HCEC 1CT (cell line): ENCODE results near the gene TMEM26.
A peak's percentile ranks its signal among the peaks of the same experiment; 100 is the strongest.
"Not testable (repeated sequence)": the region's sequence is repeated elsewhere in the genome, so short reads cannot be mapped to it uniquely, and the experiment has no call there.

Experiments used
- DNase-seq: peaks from one replicate; pipeline ENCODE4 v3.0.0-alpha.2; 2017

Gene TMEM26

DNA sequence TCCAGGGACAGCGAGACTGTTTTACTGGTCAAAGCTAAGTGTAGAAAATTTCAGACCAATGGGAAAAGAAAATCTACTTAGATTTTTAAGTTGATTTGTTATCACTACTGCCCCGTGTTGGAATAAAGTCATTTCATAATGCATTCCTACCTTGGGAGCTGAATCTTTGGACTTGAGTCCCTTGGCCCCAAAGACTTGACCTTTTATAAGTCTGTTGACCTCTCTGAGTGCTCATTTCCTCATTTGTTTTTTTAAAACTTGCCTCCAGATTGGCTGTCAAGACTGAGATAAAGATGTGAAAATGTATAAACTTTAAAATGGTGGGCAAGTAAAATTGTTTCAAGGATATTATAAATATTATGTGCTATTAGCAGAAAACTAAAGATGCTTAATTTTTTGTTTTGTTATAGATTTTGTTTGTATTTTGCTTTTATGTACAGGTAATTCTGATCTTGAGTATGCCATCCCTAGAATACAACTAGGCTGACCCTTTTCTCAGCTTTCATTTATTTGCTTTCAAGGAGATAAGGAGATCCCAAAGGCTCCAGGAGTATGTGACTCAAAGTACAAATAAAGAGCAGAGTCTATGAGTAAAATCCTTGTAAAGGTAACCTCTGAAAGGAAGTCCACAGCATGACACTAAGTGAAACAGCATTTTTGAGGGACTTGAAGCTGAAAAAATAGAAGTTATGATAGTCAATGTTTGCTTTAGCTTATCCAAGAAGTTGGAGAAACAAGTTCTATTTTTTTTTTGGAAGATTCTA, 54.6 kb downstream of the TMEM26 start:
- no peak for DNase-seq

DNA sequence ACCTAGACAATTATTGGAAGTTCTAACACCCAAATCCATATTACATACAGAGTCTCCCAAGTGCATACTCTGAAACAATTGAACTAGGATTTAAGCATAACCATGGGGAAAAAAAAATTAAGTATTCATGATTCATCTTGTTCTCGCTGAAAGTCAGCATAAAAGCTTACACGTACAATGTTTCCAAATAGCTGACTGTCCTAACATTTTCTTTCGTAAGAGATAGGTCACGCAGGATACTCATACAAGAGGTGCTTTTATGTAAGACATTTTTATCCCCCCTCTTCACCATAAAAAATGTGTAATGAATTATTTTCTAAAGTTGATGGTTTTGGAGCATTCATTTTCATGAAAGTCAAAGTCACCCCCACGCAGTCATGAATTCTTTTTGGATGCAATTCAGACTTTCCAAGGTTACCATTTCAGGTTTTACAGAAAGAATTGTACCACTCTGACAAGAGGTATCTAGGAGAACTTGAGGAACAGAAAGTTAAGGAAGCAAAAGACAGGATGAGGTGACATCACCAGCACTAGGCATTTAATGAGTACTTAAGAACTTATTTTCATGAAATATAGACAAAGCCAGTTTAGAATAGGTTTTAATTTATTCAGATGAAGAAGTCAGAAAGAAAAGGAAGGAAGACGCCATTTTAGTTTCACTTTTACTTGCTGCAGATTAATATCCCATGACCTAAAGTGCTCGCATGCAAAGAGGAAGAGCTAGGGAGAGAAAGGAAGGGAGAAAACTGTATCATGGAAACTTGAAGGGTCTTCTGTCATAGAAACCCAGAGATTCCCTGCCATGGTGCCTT, 55.8 kb downstream of the TMEM26 start:
- DNase-seq: peak; percentile 75

DNA sequence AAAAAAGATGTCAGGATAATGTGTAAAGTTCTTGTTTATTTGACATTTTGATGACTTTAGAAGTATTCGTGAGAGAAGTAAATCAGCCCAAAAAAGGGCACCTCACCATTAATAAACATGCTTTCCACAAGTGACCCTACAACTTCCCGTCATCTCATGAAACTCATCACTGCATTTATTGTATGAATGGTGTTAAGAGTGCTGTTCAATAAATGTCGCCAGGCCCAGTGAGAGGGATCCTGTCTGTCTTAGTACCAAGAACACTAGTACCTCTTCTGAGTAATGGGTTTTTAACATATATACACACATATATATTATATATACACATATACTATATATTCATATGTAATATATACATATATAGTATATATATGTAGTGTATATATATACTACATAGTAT, 61.9 kb downstream of the TMEM26 start:
- DNase-seq: no peak

DNA sequence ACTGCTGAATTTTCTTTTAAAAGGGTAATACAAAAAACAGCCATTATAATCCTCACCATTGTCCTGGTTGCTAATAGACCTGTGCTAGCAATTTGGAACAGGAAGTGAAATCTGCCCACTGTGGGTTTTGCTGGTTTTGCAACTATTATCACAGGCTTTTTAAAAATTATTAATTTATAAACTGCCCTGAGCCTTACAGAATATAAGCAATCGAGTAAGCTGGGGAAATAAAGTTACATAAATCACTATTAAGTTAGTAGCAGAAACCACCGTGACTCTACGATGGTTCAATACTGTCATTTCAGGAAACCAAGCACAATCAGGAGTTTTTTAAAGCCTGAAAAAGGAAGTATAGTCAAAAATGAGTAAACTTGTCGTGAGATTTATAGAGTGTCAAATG, 62.3 kb downstream of the TMEM26 start:
- no peak for DNase-seq

DNA sequence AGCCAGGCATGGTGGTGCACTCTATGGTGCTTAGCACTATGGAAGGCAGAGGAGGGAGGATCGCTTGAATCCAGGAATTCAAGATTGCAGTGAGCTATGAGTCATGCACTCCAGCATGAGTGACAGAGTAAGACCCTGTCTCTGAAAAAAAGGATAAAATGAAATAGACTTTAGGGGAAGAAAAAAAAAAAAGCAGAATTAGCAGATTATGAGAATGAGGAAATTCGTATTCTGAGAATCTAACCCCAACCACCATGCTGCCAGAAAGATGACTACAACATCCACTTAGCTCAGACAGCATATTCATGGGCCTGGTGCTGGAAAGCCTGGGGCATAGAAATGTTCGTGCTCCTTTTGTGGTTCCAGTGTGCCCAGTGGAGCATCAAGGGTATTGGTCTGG, 63.3 kb downstream of the TMEM26 start:
- DNase-seq: no peak

DNA sequence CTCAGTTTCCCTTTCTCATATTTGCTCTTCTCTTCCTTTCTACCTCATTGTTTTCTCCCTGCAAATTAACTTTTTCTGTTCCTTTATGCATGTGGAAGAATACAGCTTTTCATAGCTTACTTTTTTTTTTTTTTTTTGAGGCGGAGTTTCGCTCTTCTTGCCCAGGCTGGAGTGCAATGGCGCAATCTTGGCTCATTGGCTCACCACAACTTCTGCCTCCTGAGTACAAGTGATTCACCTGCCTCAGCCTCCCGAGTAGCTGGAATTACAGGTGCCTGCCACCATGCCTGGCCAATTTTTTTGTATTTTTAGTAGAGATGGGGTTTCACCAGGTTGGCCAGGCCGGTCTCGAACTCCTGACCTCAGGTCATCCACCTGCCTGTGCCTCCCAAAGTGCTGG, 64.2 kb downstream of the TMEM26 start:
- DNase-seq: not testable (repeated sequence)

DNA sequence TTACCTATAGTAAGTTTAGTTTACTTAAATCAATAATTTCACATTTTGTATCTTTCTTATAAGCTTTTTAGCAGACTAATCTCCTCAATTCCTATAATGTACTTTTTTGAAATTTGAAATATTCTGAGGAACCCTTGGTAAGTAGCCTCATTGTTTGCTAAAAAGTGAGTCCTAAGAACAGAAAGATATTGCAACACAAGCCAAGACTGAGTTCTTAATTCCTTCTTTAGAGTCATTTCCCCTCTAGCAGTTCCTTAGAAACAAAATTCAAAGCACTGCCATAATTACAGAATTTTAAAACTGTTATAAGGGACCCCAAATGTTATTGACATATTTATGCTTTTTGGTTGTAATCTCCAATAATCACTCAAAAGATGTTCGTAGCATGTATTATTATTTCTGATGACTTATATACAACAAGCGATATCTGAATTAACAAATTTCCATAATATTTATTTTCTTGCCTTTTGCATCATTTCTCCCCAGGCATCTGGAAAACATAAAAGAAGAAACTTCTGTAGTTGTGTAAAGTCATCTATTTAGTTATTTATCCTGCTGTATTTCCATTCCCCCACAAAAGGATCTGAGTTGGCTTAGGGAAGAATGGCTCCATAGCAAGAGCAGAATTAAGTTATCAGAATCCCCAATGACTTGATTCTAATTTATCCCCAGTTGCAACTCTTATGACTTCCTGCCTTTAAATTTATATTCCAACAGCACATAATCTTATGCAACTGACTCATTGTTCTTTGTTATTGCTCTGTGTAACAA, 67.8 kb downstream of the TMEM26 start:
- DNase-seq: no peak

DNA sequence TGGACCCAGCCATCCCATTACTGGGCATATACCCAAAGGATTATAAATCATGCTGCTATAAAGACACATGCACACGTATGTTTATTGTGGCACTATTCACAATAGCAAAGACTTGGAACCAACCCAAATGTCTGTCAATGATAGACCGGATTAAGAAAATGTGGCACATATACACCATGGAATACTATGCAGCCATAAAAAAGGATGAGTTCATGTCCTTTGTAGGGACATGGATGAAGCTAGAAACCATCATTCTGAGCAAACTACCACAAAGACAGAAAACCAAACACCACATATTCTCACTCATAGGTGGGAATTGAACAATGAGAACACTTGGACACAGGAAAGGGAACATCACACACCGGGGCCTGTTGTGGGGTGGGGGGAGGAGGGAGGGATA, 72.0 kb downstream of the TMEM26 start:
- DNase-seq: not testable (repeated sequence)

DNA sequence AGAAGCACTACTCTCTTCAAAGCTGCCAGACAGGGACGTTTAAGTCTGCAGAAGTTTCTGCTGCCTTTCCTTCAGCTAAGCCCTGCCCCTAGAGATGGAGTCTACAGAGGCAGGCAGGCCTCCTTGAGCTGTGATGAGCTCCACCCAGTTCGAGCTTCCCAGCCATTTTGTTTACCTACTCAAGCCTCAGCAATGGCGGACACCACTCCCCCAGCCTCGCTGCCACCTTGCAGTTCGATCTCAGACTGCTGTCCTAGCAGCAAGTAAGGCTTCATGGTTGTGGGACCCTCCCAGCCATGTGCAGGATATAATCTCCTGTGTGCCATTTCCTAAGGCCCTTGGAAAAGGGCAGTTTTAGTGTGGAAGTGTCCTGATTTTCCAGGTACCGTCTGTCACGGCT, 74.3 kb downstream of the TMEM26 start:
- no peak for DNase-seq

DNA sequence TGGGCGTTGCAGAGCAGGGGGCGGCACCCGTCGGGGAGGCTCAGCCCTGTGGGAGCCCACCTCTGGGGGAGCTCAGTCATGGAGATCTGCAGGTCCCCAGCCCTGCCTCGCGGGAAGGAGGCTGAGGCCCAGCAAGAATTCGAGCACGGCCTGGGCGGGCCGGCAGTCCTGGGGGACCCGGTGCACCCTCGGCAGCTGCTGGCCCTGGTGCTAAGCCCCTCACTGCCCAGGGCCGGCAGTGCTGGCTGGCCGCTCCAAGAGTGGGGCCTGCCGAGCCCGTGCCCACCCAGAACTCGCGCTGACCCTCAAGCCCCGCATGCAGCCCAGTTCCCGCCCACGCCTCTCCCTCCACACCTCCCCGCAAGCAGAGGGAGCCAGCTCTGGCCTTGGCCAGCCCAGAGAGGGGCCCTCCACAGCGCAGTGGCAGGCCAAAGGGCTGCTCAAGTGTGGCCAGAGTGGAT, 76.2 kb downstream of the TMEM26 start:
- no peak for DNase-seq

DNA sequence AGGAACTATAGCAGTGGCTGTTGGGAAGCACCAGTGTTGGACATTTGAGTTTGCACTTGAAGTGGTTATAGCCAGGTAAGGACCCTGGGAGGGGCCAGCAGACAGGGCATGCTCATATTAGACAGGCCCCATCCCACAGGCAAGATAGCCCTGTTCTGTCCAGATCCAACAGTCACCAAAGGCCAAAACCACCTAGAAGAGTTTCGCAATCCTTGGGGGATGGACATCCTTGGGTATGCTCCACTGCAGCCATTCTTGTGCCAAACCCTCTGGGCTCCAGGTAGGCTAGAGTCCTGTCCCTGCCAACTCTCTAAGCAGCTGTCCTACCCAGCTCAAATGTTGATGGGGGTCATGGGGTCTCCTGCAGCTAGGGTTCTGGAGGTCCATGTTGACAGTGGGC, 76.8 kb downstream of the TMEM26 start:
- no peak for DNase-seq

DNA sequence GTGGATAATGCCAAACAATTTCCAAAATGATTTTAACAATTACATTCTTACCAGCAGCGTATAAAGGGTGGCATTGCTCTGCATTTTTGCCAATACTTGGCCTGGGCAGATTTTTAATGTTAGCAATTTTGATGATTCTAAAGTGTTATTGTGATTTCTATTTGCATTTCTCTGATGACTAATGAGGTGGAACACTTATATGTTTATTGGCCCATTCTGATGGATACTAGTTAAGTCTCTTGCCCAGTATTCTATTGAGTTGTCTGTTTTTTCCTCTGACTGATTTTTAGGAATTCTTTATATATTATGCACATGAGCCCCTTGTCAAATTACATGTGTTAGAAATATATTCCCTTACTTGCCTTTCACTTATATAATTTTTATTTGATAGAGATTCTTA, 86.8 kb downstream of the TMEM26 start:
- no peak for DNase-seq

DNA sequence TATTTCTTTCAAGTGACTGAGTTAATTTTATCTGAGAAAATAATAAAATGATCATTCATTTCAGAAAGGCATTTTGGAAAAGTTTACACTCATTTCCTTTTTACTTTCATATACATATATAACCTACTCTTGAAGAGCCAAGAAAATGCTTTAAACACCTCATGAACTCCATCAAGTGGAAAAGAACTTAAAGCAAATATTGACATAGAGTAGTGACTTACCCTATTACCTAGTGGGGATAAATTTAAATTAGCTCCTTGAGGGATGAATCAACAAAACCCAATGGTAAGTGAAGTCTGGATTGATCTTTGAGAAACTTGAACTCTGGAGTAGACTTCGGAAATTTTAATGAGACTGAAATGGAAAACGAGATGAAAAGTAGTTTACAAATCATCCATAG, 88.6 kb downstream of the TMEM26 start:
- DNase-seq: no peak

DNA sequence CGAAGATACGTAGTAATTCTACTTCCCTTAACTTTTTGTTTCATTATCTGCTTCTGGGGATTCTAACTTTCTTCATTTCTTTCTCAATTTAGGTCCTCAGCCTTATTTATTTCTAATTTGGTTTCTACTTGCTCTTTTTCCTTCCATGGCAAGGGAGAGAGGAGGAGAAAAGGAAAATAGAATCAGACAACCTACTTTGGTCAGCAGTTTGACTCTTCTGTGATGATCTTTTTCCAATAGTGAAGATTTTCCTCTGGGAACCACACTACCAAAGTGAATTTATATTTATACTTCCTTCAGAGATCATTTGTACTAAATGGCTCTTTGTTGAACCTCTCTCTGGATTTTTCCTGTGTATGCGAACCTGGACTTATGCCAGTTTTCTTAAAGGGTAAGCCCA, 90.2 kb downstream of the TMEM26 start:
- no peak for DNase-seq

DNA sequence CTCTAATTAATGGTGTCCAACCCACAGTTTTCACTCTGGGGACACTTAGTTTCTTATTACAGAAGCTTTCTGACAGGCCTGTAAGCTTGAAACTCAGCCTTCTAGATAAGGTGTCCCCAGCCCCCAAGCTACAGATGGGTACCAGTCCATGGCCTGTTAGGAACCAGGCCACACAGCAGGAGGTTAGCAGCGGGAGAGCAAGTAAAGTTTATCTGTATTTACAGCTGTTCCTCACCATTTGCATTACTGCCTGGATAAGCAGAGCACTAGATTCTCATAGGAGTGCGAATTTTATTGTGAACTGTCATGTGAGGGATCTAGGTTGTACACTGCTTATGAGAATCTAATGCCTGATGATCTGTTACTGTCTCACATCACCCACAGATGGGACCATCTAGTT, 93.7 kb downstream of the TMEM26 start:
- DNase-seq: no peak

DNA sequence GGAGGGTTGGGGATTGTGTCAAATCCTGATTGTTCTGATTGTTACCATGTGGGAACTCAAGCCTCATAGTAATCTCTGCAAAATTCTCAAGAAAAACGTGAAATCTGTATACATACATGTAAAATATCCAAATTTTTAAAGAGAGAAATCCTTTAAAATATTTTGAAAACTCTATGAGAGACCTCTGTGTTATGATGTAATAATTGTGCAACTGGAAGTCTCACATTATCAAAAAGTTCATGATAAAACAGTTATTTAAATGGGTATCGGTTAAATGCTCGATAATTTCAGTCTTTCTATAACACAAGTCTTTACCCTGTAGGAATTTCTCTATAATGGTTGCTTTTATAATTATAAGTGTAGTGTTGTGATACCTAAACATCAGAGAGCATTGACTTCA, 95.5 kb downstream of the TMEM26 start:
- no peak for DNase-seq
